Measurements from ENCODE around the gene MRPS22. TPM values are rescaled to one million over a fixed set of nuclear protein-coding genes. Genes with fewer than 3 reads are reported as not detected.

Gene MRPS22
- total RNA-seq, 1 experiment from 2014 or later, result 95.1 TPM

GRCh38 chr3:139342054-139342453, 1.8 kb upstream of the MRPS22 start:
- no peaks in the 10 kb centered on the region for H3K9me3 ChIP-seq (ENCODE audit: control insufficient read depth in 1 of 2, insufficient read depth in 1 of 2, low read depth in 1 of 2, low read length in 2 of 2)
- ChIA-PET RAD21 (ENCODE audit: low non-redundant PET in 1 of 2, low total read pairs in 2 of 2, uncharacterized antibody in 2 of 2, unreplicated experiment in 2 of 2) (no interaction called here), CTCF (no interaction called here), POLR2A (no interaction called here)
- H3K36me3 ChIP-seq (ENCODE audit: control insufficient read depth in 1 of 2, insufficient read depth in 2 of 2, low read length in 2 of 2), result peaks cover 3 to 7% of the 10 kb centered on the region in 2 experiments; a peak in 2 of 4 replicates
- H3K4me3 ChIP-seq (replicated peaks in 1 of 2; ENCODE audit: low read depth in 1 of 2, low read length in 2 of 2), result no peak overlapping the region
- peaks cover 18 to 43% of the 10 kb centered on the region in 2 experiments for H3K4me1 ChIP-seq (ENCODE audit: control insufficient read depth in 1 of 2, insufficient read depth in 2 of 2, low read length in 2 of 2)
- no peak overlapping the region for H3K4me2 ChIP-seq (ENCODE audit: low read length)
- H3K27ac ChIP-seq (ENCODE audit: low read depth, low read length), result no peak overlapping the region
- ATAC-seq (no peak), DNase-seq (ENCODE audit: low read depth, low spot score) (no peak)
- peaks cover 32% of the 10 kb centered on the region for H3K79me2 ChIP-seq (ENCODE audit: insufficient read depth, low read length)
- no peak overlapping the region for H2AFZ ChIP-seq (ENCODE audit: low read depth, low read length, poor library complexity, severe bottlenecking)
- H3K27me3 ChIP-seq (ENCODE audit: insufficient read depth, low read length), result no peaks in the 10 kb centered on the region
- H3K9ac ChIP-seq (ENCODE audit: low read length), result no peak overlapping the region
- no peaks in the 10 kb centered on the region for H4K20me1 ChIP-seq (ENCODE audit: insufficient read depth)
- no TSS peak for BruUV-seq (replicated peaks)
- no peaks in the 10 kb centered on the region for H3K9me2 ChIP-seq (ENCODE audit: insufficient read depth)
- intact Hi-C loops (cut with micrococcal nuclease), result loop anchor here (10.0 kb wide), 1 partner anchor 747 kb away; the partner anchor contains the start of gene CEP70
- TF ChIP-seq FOSL1 (IDR thresholded peaks at IDR 0.05; ENCODE audit: low read depth) (no peak), ATF3 (IDR thresholded peaks at IDR 0.05) (no peak), ELF1 (IDR thresholded peaks at IDR 0.05; ENCODE audit: borderline replicate concordance, low read depth) (no peak), JUND (IDR thresholded peaks at IDR 0.05) (no peak), EZH2phosphoT487 (IDR thresholded peaks at IDR 0.05; ENCODE audit: borderline replicate concordance) (no peak), SP1 (IDR thresholded peaks at IDR 0.05; ENCODE audit: low read depth) (no peak), ZNF274 (IDR thresholded peaks at IDR 0.05; ENCODE audit: low read depth, low read length) (no peak), TCF7L2 (IDR thresholded peaks at IDR 0.05; ENCODE audit: borderline replicate concordance, extremely low read depth, insufficient read depth, insufficient read length) (no peak), YY1 (IDR thresholded peaks at IDR 0.05; ENCODE audit: extremely low read depth, insufficient replicate concordance, low read depth, low read length) (no peak), SIN3A (IDR thresholded peaks at IDR 0.05; ENCODE audit: low read depth) (no peak), EGR1 (IDR thresholded peaks at IDR 0.05; ENCODE audit: low read depth) (no peak), POLR2A (IDR thresholded peaks at IDR 0.05; ENCODE audit: borderline replicate concordance, extremely low read depth, insufficient read depth, insufficient read length) (no peak), ZFX (IDR thresholded peaks at IDR 0.05) (no peak), CTCF (IDR thresholded peaks at IDR 0.05 in 2 of 3, conservative IDR thresholded peaks at IDR 0.05 in 1 of 3; ENCODE audit: borderline replicate concordance in 1 of 3, insufficient read depth in 1 of 3, low read depth in 2 of 3, low read length in 2 of 3) (no peak)

Measured in HCT116 (cell line).